ENCODE results near the gene PPIG.

The PPIG gene

GRCh38 chr2:169620509-169620908 is 36.4 kb downstream of the PPIG start:
- in situ Hi-C loops (cut with HindIII; ENCODE audit: low sequenced_read_pairs), result no loop called here
- H3K4me3 ChIP-seq (ENCODE audit: low read depth, low read length), result no peak overlapping the region
- no peak for DNase-seq (ENCODE audit: low read depth)
- TF ChIP-seq CTCF (IDR thresholded peaks at IDR 0.05; ENCODE audit: low read depth, low read length, missing control alignments), result no peak

- H3K4me3 ChIP-seq (ENCODE audit: low read depth, low read length), result no peak overlapping the region
- DNase-seq (ENCODE audit: low read depth), result no peak
- in situ Hi-C loops (cut with HindIII; ENCODE audit: low sequenced_read_pairs), result no loop called here
- no peak for TF ChIP-seq CTCF (IDR thresholded peaks at IDR 0.05; ENCODE audit: low read depth, low read length, missing control alignments)
Observed at GRCh38 chr2:169623235-169623634, 39.1 kb downstream of the PPIG start.

- H3K4me3 ChIP-seq (ENCODE audit: low read depth, low read length), result no peak overlapping the region
- no peak for DNase-seq (ENCODE audit: low read depth)
- in situ Hi-C loops (cut with HindIII; ENCODE audit: low sequenced_read_pairs), result no loop called here
- no peak for TF ChIP-seq CTCF (IDR thresholded peaks at IDR 0.05; ENCODE audit: low read depth, low read length, missing control alignments)
Observed at GRCh38 chr2:169625781-169626180, 41.6 kb downstream of the PPIG start.

GRCh38 chr2:169636440-169637097 is 52.4 kb downstream of the PPIG start:
- TF ChIP-seq CTCF (IDR thresholded peaks at IDR 0.05; ENCODE audit: low read depth, low read length, missing control alignments), result no peak
- no peak overlapping the region for H3K4me3 ChIP-seq (ENCODE audit: low read depth, low read length)
- in situ Hi-C loops (cut with HindIII; ENCODE audit: low sequenced_read_pairs), result no loop called here
- DNase-seq (ENCODE audit: low read depth), result no peak

GRCh38 chr2:169637620-169638019 is 53.5 kb downstream of the PPIG start:
- no peak for DNase-seq (ENCODE audit: low read depth)
- H3K4me3 ChIP-seq (ENCODE audit: low read depth, low read length), result no peak overlapping the region
- in situ Hi-C loops (cut with HindIII; ENCODE audit: low sequenced_read_pairs), result no loop called here
- no peak for TF ChIP-seq CTCF (IDR thresholded peaks at IDR 0.05; ENCODE audit: low read depth, low read length, missing control alignments)

GRCh38 chr2:169640104-169640503 is 56.0 kb downstream of the PPIG start:
- no peak overlapping the region for H3K4me3 ChIP-seq (ENCODE audit: low read depth, low read length)
- TF ChIP-seq CTCF (IDR thresholded peaks at IDR 0.05; ENCODE audit: low read depth, low read length, missing control alignments), result no peak
- in situ Hi-C loops (cut with HindIII; ENCODE audit: low sequenced_read_pairs), result no loop called here
- no peak for DNase-seq (ENCODE audit: low read depth)

Measured in astrocyte of the cerebellum (primary cell).